HG03135 (cell line): ENCODE data around the gene FADS2.

Source experiments
- ATAC-seq: cut with Tn5 transposase; IDR thresholded peaks from one replicate; pipeline ENCODE4 v1.9.1; 2021; ENCODE audit warnings: mild to moderate bottlenecking, moderate library complexity; ENCODE audit not compliant: unreplicated experiment

Gene FADS2

DNA sequence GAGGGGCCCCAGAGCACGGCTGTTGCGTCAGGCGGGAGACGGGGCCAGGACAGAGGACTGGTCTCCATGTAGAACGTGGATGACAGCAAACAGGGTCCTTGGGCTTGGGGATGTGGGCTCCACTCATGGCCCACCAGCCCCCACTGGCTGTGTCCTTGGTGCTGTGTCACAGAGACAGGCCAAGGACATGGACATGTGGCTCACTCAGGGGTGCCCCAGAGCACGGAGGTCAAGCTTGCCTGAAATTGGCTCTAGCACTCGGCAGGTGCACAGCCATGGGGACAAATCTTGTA is 14.4 kb downstream of the FADS2 start:
- no peak for ATAC-seq

DNA sequence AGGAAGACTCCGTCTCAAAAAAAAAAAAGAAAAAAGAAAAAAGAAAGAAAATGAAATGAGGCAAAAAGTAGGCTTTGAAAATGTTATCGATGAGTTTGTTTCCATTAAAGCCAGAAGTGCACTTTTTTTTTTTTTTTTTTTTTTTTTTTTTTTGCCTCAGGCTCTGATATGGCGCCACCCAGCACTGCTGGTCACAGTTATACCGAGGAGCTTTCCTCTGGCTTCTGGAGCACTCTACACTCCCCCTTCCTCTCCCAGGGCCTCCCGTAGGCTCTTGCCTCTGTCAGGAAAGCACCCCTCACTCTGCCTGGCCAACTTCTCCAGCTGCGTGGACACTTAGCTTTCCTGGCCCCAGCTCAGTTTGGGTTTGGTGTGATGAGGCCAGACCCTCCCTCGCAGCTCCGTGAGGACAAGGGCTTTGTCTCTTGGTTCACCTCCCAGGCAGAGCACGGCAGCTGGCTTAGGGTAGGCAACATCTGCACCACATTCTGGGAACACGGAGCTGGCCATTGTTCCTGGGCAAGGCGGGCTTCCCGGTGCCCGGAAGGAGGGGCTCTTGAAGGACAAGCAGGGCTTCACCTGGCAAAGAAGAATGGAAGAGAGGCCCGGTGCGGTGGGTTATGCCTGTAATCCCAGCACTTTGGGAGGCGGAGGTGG is 16.9 kb downstream of the FADS2 start:
- ATAC-seq: no peak

DNA sequence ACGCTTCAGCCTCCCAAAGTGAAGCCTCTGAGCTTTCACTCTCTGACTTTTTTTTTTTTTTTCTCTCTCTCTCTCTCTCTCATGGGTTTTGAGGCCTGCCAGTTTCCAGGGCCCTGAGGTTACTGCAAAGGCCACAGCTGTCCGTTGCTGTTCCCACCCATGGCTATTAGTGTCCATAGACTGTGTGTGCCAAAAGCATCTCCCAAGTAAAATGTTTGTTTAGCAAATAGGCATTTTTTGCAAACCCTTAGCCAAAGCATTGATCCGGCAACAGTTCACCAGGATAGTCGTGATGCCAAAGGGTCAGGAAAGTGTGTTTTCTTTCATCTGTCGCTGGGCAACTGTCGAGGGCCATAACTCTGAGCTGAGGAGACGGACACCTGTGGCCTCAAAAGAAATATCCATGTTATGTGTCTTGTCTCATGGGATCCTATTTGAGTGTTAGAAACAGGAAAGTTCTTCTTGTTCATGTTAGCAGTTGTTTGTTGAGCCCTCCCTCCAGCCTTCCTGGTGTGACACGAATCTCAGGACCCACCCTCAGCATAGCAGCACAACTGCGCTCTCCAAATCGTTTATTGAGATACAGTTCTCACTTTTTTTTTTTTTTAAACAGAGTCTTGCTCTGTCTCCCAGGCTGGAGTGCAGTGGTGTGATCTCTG is 18.4 kb downstream of the FADS2 start:
- no peak for ATAC-seq

DNA sequence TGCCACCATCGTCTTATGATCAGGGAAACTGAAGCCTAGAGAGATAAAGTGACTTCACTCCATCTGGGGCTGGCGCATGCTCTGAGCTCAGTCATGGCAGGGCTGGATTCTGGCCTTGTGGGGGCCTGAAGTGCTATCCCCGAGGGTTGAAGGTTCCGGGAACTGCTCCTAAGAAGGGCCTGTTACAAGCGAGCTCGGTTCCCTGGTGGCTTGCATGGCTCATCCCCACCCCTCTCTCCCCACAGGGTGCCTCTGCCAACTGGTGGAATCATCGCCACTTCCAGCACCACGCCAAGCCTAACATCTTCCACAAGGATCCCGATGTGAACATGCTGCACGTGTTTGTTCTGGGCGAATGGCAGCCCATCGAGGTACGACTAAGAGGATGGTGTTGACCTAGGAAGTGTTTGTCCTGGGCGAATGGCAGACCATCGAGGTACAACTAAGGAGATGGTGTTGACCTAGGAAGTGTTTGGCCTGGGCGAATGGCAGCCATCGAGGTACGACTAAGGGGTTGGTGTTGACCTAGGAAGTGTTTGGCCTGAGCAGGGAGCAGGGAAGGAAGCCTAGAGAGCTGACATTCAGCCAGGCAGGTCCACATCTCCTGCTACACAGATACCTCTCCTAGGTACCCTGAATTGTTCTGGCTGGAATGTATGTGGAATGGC is 19.9 kb downstream of the FADS2 start:
- no peak for ATAC-seq

DNA sequence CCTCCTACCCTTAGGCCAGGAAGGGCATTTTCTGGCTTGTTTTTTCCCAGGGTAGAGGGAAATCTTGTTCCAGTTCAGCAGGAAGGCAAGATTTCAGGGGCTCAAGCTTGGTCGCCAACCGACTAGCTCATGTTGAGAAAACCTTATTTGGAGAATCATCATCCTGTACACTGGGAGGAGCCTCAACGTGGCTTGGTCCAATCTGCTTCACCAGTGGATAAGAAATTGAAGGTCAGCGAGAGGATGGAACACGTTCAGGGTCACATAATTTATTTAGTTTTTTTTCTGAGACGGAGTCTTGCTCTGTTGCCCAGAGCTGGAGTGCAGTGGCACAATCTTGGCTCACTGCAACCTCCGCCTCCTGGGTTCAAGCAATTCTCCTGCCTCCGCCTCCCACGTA is 20.5 kb downstream of the FADS2 start:
- ATAC-seq: no peak

DNA sequence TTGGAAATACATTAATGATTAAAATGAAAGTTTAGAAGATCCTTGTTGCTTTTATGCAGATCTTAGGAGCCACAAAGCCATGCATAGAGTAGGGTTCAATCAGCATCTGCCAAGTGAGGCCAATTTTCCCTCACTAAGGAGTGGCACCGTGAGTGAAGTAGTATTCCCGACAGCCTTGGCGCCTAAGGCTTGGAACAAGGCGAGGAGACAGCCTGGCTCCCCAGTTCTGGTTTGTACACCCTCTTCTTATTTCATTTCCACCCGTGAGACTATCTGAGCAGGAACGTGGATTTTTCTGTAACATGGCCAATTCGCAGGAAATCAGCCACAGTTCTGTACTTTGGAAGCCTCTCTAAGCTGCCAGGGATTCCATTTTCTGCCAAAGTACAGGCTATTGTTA is 22.6 kb downstream of the FADS2 start:
- no peak for ATAC-seq

DNA sequence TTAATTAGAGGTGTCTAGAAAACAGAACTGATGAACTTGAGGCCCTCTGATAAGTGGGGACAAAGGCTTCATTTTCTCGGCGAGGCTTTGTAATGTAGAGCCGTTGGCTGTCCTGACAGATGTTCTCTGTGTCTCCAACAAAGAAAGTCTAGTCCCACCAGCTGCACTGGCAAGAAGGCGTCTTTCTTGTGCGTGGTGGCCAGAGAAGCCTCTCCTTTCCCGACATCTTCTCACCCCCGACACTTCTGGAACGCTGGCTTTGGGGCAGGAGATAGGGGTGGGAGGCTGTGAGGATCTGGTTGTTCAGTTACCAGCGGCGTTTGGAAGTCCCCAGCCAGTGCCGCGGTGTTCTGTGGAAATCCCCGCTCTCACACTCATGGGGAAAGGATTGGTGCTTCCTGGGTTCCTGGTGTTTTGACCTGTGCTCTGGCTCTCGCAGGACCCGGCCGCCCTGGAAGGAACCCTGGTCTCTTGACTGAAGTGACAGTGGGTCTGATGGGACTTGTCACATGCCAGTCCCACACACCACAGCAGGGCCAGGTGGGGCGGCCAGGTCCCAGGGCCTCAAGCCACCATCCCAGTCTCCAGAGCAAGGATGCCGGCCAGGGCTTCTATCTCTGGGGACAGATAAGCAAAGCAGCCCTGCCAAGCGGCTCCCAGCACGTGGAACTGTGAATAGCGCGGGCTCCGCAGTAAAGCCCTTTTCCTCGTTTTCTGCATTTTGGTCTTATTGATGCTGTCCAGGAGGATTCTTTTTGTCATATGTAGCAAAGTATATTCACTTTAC is 23.2 kb downstream of the FADS2 start:
- no peak for ATAC-seq

DNA sequence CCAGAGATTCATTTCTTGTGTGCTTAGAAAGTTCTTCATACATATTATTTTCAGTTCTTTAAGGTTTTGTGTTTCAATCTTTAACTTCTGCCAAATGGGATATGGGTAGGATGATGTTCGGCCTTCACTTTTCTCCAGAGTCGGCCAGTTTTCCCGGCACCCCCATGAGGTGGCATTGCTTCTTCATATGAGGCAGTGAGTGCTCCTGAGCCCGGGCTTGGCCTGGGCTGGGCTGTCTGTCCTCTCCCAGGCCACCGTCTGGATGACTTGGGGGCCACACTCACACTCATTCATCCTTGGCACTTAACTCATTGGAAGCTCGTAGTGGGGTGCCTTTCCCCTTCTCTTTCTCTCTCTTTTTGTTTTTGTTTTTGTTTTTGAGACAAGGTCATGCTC is 23.8 kb downstream of the FADS2 start:
- no peak for ATAC-seq

DNA sequence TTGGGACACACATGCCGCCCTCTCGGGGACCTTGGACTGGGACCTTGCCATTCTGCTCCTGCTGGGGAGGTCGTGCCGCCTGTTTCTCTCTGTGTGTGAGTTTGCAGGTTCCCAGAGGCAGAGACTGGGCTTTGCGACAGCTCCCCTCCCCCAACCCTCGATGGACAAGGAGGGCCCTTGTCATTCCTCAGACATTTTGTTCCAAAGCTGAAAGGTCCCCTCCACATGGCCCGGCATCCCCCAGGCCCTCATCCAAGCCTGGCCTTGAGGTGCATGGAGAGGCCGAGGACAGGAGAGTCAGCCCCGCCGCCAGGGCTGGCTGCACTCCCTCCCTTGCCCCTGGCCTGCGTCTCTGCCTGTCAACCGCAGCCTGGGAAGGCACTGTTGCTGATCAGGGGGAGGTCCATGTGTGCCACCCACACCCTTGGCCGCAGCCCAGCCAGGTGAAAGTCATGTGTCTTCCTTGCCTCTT is 25.6 kb downstream of the FADS2 start:
- ATAC-seq: no peak

DNA sequence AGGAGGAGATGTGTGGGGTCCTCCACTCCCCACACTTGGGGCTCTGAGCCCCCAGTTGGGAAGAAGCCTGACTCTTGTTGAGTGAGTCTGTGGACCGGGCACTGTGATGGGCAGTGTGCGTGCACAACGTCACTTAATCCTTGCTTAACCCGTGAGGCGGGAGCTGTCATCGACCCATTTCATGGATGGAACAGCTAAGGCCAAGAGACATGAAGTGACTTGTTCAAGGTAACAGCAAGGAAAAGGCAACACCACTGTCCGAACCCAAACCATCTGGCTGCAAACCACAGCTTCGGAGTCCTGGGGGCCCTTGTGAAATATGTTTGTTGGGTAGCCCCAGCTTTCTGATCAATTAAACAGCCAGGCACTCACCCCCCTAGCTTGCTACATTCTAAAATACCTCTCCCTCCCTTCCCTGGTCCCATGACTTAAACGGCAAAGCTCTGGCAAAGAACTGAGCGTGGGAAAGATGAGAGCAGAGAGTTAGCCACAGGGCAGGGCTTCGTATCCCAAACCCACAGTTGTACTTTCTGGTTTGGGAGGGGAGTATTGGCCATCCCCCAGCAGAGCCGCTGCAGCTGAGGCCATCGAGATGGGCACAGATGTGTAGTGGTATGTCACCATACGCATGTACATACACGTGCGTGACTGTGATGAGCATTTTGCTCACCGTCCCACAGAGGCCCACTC is 26.3 kb downstream of the FADS2 start:
- ATAC-seq: no peak

DNA sequence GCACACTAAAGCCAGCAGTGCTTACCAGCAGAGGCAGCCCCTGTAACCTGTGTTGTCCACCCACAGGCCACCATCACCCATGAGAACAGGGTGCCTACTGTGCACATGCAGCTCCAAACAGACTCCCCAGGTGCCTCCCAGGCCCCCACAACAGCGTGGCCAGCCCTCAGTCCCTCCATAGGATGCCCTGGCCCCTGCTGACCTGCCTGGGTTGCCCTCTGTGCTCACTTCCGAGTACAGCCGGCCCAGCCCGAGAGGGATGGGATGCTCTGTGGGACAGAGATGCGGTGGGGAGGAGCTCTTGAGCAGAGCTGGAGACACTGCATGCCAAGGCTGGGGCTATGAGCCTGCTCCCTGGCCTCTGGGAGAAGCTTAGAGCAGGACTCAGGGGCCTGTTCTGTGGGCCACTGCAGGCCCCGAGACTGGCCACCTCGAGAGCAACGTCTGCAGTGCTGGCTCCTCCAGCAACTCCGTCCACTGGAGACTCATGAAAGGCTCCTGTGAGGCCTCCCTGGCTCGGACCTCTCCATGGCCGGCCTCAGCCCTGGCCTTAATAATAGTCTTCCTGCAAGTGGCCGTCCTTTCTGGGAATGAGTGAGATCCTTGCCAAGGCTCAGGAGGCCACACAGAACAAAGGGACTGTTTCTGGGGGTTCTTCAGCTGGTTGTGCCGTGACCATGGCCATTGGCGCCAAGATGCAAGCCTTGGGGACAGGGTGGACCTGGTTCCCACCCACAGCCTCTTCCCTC is 27.0 kb downstream of the FADS2 start:
- ATAC-seq: no peak

DNA sequence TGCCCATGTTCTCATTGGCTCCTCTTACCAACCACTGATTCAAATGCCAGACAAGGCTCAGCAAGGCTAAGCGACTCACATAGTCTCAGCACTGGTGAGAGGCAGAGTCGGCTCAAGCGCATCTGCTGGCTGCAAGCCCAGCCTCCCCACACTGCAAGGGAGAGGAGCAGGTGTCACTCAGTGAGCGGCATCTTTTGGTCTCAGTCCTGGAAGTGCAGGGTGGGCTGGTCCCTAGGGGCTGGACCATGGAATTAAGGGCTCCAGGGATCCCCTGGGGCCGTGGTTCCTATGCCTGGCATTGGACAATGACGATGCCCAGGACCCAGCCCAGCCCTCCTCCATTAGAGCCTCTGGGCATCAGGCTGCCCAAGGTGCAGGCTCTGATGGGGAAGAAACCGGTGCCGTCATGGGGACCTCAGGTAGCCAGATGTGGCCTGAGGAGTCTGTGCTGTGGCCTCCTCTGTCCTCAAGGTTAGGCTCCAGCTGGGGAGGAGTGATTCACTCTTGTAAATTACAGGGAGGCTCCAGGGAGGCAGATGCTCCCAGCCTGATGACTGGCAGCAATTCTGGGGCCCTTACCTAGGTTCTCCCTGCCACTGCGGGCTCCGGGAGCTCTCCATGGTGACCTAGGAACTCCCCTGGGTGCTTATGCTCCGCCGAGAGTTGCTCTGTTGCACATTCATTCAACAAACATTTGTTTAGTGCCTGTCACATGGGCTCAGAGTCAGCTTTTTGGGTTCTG is 28.0 kb downstream of the FADS2 start:
- no peak for ATAC-seq

DNA sequence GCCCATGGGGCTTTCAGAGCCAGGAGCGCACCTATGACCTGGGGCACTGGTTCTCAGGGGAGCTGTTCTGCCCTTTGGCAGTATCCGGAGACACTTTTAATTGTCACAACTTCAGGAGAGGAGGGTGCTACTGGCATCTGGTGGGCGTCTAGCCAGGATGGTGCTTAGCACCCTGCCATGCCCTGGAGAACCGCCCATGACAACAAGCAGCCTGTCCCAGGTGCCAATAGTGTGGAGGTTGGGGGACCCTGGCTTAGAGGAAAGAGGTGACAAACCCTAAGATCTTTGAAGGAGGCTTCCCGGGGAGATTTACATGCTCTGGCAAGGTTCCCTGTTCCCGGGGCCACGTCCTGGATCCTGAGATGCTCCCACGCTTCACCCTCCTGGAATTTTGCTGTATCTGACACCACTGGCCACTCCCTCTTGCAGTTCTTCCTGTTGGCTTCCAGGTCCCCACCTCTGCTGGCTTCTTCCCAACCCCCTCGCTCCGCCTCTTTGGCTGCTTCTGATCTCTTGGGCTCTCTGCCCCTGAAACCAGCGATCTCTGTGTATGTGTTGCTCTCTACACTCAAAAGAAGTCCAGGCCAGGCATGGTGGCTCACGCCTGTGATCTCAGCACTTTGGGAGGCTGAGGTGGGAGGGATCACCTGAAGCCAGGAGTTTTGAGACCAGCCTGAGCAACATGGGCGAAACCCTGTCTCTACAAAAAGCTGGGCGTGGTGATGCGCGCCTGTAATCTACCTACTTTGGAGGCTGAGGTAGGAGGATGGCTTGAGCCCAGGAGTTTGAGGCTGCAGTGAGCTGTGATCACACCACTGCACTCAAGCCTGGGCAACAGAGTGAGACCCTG is 32.2 kb downstream of the FADS2 start:
- ATAC-seq: no peak

DNA sequence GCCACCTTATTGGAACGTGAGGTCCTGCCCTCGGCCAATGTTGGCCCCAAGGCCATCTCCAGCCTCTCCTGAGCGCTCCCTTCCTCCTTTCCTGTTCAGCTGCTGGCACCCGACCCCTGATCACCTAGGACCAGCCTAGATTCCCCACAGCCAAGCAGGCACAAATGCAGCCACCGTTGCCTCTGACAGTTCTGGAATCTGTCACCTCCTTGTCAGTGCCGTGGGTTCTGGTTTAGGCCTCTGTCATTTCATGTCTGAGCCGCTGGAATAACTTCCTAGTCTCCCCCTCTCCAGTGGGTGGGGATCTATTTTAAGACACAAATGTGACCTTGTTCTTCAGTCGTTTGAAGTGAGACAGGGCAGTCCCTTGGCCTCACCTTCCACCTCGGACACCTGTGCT is 33.5 kb downstream of the FADS2 start:
- ATAC-seq: no peak

DNA sequence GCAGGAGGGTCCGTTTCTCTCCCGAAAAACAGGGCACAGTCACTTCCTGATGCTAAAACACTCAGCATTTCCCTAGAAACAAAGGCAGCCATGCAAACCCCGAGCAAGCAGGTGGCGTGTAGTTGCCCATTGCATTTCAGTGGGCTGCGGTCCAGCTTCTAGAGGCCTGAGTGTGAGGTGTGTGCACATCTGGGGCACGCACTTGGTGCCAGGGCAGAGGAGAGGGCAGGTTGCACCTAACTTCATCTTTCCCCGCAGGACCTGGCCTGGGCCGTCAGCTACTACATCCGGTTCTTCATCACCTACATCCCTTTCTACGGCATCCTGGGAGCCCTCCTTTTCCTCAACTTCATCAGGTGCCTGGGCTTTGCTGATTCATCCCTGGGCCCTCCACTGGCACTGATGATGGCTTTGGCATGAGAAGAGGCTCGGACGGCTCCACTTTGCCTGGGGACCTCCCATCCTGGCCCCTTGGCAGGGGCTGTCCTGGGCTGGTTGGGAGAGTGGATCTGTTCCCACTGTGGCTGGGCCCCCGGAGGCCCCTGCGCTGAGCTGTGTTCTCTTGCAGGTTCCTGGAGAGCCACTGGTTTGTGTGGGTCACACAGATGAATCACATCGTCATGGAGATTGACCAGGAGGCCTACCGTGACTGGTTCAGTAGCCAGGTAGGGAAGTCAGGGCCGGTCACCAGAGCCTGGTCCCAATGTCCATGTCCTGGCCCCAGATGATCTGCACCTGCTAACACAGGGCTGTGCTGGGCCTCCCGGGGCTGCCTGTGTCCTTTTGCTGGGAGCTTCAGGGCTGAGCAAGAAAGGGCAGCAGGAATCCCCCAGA is 34.8 kb downstream of the FADS2 start:
- ATAC-seq: no peak

DNA sequence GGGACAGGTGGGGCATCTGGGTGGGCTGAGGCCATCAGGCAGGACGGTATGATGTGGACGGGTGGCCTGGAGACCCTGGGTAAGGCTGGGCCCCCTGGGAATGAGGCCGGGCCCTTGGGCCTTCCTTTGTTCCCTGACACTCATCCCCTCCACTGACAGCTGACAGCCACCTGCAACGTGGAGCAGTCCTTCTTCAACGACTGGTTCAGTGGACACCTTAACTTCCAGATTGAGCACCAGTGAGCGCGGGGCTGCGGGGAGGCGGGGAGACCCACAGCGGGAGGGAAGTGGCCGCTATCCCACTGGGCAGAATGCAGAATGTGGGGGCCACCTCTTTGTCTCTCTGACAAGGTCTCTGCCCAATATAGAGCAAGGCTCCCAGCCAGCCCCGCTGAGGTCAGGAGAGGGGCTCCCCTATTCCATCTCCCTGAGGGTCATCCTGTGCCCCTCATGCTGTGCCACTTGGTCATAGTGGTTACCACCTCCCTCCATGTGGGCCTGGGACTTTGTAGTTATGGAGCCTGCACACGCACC is 35.5 kb downstream of the FADS2 start:
- ATAC-seq: no peak
